Measurements from ENCODE around the gene PGP.
"Not testable (repeated sequence)": the region's sequence is repeated elsewhere in the genome, so short reads cannot be mapped to it uniquely, and the experiment has no call there.

The PGP gene

GRCh38 chr16:2214719-2214968 lies at the start of gene PGP:
Gene PGP (minus strand): TSS chr16:2214840. CDS start chr16:2214777, 63 bp downstream.
- no peak for DNase-seq

DNA sequence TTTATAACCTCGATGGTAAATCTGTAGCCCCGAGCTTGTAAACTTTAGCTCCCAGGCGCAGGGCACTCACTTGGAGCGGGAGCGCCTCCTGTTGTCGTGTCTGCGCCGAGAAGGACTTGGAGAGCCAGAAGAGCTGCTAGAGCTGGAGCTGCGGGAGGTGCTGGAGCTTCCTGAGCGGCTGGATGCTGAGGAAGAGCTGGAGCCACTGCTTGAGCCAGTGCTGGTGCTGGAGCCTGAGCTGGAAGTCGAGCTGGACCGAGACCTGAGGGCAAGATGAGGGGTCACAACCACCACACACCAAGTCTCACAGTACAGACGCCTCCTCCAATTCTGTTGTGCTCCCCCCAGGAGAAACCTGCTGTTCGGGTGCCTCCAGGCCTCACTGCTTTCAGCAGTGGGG lies 48.4 kb upstream of the PGP start:
- not testable (repeated sequence) for DNase-seq

DNA sequence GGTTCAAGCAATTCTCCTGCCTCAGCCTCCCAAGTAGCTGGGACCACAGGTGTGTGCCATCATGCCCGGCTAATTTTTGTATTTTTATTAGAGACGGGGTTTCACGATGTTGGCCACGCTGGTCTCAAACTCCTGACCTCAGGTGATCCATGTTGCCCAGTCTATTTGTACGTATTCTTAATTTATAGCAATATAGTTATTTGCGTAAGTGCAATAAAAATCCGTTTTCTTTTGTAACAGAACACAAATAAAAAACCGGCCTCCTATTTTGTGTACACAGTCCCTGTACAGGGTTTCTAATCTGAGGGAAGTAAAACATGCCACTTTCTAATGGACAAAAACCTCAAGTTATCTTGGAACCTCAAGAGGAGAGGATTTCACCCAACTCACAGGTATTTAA lies 45.6 kb upstream of the PGP start:
- DNase-seq = no peak

GRCh38 chr16:2258530-2258929 lies 43.9 kb upstream of the PGP start:
- DNase-seq = not testable (repeated sequence)

DNA sequence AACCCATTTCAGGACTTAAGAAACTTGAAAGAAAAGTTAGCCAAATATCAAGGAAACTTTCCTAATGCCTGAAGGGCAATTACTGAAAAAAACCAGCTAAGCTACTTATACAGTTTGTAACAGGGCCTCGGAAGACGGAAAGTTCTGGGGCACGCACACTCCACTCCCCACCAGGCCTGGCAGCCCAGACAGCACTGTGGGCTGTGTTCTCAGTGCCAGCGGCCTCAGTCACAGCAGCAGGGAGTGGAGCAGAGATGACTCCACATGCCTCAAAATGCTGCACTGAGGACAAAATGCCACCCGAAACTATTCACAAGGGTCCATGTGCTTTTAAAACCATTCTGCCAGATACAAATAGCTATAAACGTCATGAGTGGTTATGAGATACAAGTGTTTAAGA lies 43.1 kb upstream of the PGP start:
- no peak for DNase-seq

DNA sequence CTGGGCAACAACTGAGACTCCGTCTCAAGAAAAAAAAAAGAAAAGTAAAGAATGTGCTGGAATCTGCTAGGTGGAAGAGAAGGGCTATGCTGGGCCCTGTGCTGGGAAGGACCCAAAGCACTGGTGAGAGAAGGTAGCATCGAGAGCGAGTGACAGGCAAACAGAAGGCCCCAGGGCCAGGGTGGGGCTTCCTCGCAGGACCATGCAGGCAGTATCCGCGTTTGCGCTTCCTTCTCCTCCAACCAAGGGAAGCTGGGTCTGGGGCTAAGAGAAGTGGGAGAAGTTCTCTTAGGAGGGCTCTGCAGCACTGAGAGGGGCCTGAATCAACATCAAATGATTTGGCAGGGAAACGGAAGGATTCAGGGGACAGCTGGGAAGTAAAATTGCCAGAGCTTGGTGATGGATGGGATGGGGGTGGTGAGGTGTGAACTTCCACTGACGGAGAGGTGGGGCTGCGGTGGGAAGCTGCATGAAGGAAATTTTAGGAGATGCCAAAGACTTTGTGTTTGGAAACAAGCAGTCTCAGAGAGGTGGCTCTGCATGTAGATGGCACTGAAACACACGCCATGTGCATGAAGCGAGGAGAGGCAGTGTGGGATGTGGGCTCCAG lies 42.0 kb upstream of the PGP start:
- no peak for DNase-seq

- no peak for DNase-seq
Measured at GRCh38 chr16:2253293-2253692, 38.7 kb upstream of the PGP start.

DNA sequence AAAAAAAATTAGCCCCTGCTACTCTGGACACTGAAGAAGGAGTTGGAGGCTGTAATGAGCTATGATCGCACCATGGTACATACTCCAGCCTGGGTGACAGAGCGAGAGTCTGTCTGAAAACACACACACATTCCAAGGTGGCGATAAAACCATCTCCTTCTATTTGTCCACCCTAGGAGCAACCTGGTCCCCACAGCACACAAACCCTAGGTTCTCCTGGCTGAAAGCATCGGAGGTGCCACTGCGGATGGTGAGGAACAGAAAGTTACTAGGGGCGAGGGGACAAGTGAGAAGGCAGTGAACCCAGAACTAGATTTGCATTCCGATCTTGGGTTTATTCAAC lies 38.1 kb upstream of the PGP start:
- no peak for DNase-seq

- DNase-seq = peak; percentile 96 to 99 (median 97)
Measured at GRCh38 chr16:2251296-2252111, 36.9 kb upstream of the PGP start, which contains the start of gene ECI1. Gene ECI1 (minus strand): TSS chr16:2251587. CDS start chr16:2251566, 21 bp downstream.

DNA sequence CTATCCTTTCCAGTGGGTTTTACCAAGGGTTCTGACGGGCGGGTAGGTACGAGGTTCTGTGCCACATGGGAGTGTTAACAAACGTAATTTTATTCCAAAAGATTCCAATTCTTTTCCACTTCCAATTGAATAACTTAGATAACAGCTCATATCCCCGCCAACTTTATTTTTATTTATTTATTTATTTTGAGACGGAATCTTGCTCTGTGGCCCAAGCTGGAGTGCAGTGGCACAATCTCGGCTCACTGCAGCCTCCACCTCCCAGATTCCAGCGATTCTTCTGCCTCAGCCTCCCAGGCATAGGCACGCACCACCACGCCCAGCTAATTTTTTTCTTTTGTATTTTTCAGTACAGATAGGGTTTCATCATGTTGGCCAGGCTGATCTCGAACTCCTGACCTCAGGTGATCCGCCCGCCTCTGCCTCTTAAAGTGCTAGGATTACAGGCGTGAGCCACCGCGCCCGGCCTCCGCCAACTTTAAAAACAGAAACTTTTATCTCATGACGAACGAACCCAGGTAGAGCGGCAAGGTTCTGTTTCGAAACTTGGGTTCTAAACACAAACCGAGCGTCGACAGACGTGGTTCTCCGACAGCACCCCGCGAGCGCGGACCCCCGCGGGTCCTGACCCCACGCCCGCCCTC lies 36.1 kb upstream of the PGP start:
- peak in 1 of 3 donors; percentile 26 for DNase-seq

DNA sequence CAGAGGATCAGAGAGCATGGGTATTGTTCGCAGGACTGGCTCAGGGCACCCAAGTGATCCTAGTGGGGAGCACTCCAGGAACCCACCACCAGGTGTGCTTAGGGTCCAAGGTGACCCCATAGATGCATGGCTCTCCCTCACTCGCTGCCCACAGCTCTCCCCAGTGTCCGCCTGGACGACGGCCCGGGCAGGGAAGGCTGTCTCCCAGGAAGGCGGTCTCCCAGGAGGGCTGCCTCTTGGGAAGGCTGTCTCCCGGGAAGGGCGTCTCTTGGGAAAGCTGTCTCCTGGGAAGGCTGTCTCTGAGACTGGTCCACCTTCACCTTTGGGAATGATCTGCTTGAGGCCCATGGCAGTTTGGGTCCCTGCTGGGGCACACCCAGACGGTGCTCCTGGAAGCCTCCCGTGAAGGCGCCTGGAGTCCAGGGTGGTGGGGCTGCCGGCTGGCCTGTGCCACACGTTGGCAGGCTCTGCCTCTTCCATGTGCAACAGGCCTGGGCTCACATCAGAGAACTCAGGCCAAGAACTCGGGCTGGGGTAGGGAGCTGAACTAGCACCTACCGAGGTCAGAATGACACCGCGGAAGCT lies 31.8 kb upstream of the PGP start:
- DNase-seq = no peak

DNA sequence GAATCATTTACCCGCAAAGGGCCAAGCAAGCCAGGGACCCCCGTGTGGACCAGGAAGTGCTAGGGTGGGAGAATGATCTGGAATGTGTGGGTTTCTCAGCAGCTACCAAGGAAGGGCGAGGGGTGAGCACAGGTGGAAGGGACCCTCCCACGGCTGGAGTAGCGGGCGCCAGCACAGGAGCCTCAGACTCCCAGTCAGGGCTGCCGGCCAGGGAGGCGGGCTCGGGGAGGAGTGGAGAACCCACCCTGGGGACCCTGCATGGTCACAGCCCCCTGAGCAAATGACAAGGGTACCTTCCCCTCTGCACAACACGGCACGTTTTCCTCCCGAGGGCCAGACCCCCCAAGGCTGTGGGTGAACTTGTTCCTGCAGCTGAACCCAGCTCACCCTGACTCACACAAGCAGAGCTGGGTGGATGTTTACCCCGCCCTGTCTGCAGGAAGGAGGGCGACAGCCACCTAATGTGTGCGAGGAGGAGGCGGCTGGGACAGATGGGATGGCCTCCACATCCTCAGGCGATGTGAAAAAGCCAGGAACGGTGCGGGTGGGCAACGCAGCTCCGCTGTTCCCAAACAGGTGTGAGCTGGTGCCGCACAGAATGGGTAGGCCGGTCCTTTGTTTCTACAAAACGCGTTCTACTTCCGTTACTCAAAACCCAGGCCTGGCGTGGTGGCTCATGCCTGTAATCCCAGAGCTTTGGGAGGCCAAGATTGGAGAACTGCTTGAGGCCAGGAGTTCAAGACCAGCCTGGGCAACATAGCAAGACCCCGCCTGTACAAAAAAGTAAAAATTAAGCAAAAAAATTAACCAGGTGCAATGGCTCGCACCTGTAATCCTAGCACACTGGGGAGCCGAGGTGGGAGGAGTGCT lies 30.5 kb upstream of the PGP start:
- DNase-seq = no peak

- DNase-seq = no peak
Measured at GRCh38 chr16:2244301-2244700, 29.7 kb upstream of the PGP start.

DNA sequence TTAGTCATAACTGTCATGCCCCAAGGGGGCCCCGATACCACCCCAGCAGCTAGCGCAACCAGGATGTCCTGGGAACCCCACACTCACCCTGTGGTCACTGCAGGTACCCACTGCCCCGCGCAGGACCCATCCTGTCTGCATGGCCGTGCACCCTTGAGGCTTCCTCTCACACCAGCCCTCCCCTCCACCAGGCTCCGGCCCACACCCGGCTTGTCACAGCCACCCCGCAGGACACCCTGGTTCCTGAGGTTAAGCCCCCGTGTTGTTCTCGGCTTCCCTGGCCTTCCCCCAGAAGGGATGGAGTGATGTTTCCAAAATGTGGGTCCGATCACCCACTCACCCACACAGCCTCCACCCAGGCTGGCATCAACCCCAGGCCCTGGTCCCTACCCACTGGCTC lies 29.1 kb upstream of the PGP start:
- no peak for DNase-seq

DNA sequence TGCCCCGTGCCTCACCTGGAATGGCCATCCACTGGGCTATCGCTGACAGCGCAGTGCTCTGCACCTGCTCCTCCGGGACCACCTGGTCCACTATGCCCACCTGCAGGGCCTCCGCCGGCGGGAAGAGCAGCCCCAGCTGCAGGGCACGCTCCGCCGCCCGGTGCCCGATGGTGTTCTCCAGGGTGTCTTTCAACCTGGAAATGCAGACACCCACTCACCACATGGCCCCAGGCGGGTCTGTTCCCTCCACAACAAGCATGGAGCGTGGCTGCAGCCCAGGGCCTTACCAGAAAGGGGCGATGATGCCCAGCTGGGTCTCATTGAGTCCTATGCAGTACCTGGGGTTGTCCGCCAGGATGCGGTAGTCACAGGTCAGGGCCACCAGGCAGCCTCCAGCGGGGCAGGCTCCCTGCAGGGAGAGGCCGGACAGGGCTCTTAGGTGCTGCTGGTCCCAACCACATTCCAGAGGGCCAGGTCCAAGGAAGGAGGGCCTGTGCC lies 28.4 kb upstream of the PGP start:
- DNase-seq = no peak

DNA sequence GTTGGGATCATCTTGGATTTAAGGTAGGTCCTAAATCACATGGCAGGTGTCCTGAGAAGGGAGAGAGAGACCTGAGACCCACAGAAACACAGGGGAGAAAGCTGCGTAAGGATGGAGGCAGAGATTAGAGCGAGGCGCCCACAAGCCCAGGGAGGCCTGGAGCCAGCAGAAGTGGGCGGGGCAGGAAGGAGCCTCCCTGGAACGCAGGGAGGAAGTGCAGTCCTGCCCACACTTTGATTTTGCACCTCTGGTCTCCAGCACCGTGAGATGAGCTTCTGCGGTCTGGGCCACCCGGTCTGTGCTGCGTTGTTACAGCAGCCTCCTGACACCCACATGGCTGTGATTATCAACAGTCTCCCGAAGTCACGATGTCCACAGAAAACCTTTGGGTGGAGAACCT lies 28.0 kb upstream of the PGP start:
- DNase-seq = peak in 1 of 3 donors; percentile 35

DNA sequence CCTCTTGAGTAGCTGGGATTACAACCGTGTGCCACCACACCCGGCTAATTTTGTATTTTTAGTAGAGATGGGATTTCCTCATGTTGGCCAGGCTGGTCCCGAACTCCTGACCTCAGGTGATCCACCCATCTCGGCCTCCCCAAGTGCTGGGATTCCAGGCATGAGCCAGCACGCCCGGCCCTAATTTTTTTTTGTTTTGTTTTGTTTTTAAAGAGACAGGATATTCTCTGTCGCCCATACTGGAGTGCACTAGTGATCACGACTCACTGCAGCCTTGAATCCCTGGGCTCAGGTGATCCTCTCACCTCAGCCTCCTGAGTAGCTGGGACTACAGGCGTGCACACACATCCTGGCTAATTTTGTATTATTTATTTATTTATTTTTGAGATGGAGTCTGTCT lies 25.7 kb upstream of the PGP start:
- DNase-seq = not testable (repeated sequence)

DNA sequence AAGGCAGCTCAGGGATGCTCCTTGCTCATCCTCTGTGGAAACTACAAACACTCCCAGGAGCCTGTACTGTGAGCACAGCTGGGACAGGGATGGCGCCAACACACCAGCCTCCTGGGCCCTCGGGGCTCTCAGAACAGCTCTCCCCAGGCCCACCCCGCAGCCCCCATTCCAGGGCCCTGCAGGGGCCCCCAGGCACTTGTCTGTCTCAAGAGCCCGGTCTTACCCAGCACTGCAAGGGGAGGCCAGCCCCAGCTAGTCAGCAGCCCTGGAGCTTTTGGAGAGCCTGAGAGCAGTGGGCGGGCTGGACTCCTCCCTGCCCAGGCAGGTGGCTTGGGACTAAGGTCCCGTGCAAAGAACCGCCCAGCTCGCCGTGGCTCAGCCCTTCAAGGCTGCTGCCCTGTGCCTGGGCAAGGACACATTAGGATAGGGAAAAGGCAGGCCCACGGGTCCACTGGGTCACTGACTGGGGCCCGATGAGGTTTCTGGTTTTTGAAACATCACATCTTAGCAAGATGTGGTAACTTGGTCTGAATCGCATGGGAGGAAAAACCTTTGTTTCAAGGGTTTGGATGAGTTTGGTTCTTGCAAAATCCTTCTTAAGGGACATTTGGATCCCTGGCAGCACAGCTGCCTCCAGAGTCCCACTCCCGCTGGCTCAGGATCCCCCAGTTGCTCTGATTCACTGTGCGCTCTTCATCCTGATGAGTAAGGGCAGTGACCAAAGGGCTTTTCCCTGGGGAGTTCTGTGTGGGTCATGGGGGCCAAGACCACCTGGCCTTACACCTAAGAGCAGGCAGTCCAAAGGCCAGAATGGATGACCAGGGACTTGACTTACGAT lies 24.4 kb upstream of the PGP start:
- no peak for DNase-seq

GRCh38 chr16:2238150-2238837 lies 23.7 kb upstream of the PGP start:
- no peak for DNase-seq

DNA sequence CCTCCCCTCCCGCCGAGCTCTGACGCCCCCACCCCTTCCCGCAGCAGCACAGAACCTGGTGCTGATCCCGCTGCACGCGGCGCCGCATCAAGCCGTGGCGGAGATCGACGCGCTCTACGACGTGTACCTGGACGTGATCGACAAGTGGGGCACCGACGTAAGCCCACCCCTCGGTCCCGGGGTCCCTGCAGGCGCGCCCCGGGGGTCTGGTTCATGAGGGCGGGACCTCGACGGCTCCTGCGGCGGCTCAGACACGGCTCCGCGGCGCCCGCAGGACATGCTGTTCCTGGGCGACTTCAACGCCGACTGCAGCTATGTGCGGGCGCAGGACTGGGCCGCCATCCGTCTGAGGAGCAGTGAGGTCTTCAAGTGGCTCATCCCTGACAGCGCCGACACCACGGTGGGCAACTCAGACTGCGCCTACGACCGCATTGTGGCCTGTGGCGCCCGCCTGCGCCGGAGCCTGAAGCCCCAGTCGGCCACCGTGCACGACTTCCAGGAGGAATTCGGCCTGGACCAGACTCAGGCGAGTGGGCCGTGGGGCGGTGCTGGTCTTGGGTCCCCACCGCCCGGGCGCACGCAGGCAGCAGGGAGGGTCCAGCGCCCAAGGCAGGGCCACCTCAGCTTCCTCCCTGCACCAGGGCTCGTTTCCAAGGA lies 23.0 kb upstream of the PGP start:
- DNase-seq = no peak

GRCh38 chr16:2237102-2237482 lies 22.5 kb upstream of the PGP start:
- DNase-seq = no peak
